Measurements from ENCODE around the gene LBP.

- TF ChIP-seq, protein P1, sequence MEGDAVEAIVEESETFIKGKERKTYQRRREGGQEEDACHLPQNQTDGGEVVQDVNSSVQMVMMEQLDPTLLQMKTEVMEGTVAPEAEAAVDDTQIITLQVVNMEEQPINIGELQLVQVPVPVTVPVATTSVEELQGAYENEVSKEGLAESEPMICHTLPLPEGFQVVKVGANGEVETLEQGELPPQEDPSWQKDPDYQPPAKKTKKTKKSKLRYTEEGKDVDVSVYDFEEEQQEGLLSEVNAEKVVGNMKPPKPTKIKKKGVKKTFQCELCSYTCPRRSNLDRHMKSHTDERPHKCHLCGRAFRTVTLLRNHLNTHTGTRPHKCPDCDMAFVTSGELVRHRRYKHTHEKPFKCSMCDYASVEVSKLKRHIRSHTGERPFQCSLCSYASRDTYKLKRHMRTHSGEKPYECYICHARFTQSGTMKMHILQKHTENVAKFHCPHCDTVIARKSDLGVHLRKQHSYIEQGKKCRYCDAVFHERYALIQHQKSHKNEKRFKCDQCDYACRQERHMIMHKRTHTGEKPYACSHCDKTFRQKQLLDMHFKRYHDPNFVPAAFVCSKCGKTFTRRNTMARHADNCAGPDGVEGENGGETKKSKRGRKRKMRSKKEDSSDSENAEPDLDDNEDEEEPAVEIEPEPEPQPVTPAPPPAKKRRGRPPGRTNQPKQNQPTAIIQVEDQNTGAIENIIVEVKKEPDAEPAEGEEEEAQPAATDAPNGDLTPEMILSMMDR (conservative IDR thresholded peaks at IDR 0.05 in 1 of 2, IDR thresholded peaks at IDR 0.05 in 1 of 2; ENCODE audit: extremely low read depth in 1 of 2, insufficient read depth in 1 of 2, low read depth in 1 of 2, low read length in 2 of 2), result no peak
- no peak for TF ChIP-seq EZH2 (IDR thresholded peaks at IDR 0.05; ENCODE audit: borderline replicate concordance, low read length)
Measured at GRCh38 chr20:38354227-38354626, 7.9 kb downstream of the LBP start.
